HepG2 (cell line): ENCODE results near the gene PXMP4. TPM values are rescaled to one million over a fixed set of nuclear protein-coding genes. Genes with fewer than 3 reads are reported as not detected.

Source experiments
- ARNT ChIP-seq: fragments of 450-650 bp; IDR thresholded peaks from 2 replicates; pipeline ENCODE4 v1.6.1; 2017
- ARNTL ChIP-seq: sonication (generic); formaldehyde crosslinking; IDR thresholded peaks from 2 replicates; pipeline ENCODE4 v1.4.0; 2020; ENCODE audit warnings: mild to moderate bottlenecking, missing genetic modification reagents
- ELK4 ChIP-seq: sonication (generic); formaldehyde crosslinking; IDR thresholded peaks from 2 replicates; pipeline ENCODE4 v1.9.0; 2021; ENCODE audit warnings: missing genetic modification reagents, borderline replicate concordance
- ETS1 ChIP-seq: sonication (generic); formaldehyde crosslinking; IDR thresholded peaks from 2 replicates; pipeline ENCODE4 v1.4.0; 2020; ENCODE audit warnings: missing genetic modification reagents
- HMGXB4 ChIP-seq, 2 experiments: sonication (generic) in 1 of 2; formaldehyde crosslinking in 1 of 2; IDR thresholded peaks; 2 replicates each; pipeline versions ENCODE4 v1.4.0 to v1.6.1; 2018 to 2020; ENCODE audit warnings: missing genetic modification reagents in 2 of 2, borderline replicate concordance in 1 of 2, low read depth in 1 of 2, mild to moderate bottlenecking in 1 of 2, missing biosample characterization in 1 of 2
- JUND ChIP-seq: sonication (generic); formaldehyde crosslinking; IDR thresholded peaks from 2 replicates; pipeline ENCODE4 v1.8.0; 2022; ENCODE audit warnings: mild to moderate bottlenecking, missing genetic modification reagents
- KAT2B ChIP-seq: fragments of 150-350 bp; IDR thresholded peaks from 2 replicates; pipeline ENCODE4 v1.6.1; 2014; ENCODE audit warnings: low read depth, low read length, borderline replicate concordance
- MTERF4 ChIP-seq: sonication (generic); formaldehyde crosslinking; IDR thresholded peaks from 2 replicates; pipeline ENCODE4 v1.8.0; 2023; ENCODE audit warnings: mild to moderate bottlenecking, missing genetic modification reagents
- NFKBIZ ChIP-seq: IDR thresholded peaks from 2 replicates; pipeline ENCODE4 v1.6.1; 2018; ENCODE audit warnings: missing genetic modification reagents, missing compliant biosample characterization
- PHF21A ChIP-seq: sonication (generic); formaldehyde crosslinking; IDR thresholded peaks from 2 replicates; pipeline ENCODE4 v1.5.0; 2020; ENCODE audit warnings: mild to moderate bottlenecking, missing genetic modification reagents
- TEAD2 ChIP-seq: sonication (generic); formaldehyde crosslinking; IDR thresholded peaks from 2 replicates; pipeline ENCODE4 v1.9.0; 2021; ENCODE audit warnings: missing genetic modification reagents
- TERF1 ChIP-seq: sonication (generic); formaldehyde crosslinking; IDR thresholded peaks from 2 replicates; pipeline ENCODE4 v1.8.0; 2022; ENCODE audit warnings: mild to moderate bottlenecking, missing genetic modification reagents, moderate library complexity
- ZBTB8A ChIP-seq: sonication (generic); formaldehyde crosslinking; IDR thresholded peaks from 2 replicates; pipeline ENCODE4 v1.4.0; 2020; ENCODE audit warnings: mild to moderate bottlenecking, low read depth, missing genetic modification reagents, borderline replicate concordance
- ZMAT3 ChIP-seq: sonication (generic); formaldehyde crosslinking; conservative IDR thresholded peaks from 2 replicates; pipeline ENCODE4 v1.7.0; 2021; ENCODE audit warnings: missing genetic modification reagents
- ZNF234 ChIP-seq: sonication (generic); formaldehyde crosslinking; conservative IDR thresholded peaks from 2 replicates; pipeline ENCODE4 v1.5.1; 2020; ENCODE audit warnings: mild to moderate bottlenecking, missing genetic modification reagents
- ZNF432 ChIP-seq: sonication (generic); formaldehyde crosslinking; IDR thresholded peaks from 2 replicates; pipeline ENCODE4 v1.5.0; 2020; ENCODE audit warnings: missing genetic modification reagents, mild to moderate bottlenecking, borderline replicate concordance
- ZNF691 ChIP-seq: sonication (generic); formaldehyde crosslinking; IDR thresholded peaks from 2 replicates; pipeline ENCODE4 v1.4.0; 2020; ENCODE audit warnings: missing genetic modification reagents, low read depth, mild to moderate bottlenecking, borderline replicate concordance
- ZNF7 ChIP-seq: IDR thresholded peaks from 2 replicates; pipeline ENCODE4 v1.6.1; 2016; ENCODE audit warnings: missing biosample characterization, missing genetic modification reagents
- ZNF784 ChIP-seq: sonication (generic); formaldehyde crosslinking; IDR thresholded peaks from 2 replicates; pipeline ENCODE4 v1.5.1; 2020; ENCODE audit warnings: missing genetic modification reagents, mild to moderate bottlenecking, borderline replicate concordance
- polyA plus RNA-seq, 8 experiments: library from polyadenylated mRNA; depleted of rRNA in 3 of 8; stranded (reverse) in 7 of 8; unstranded in 1 of 8; fragments of >200 nt; fragmentation: Illumina TruSeq in 4 of 8; extraction: Trizol in 4 of 8; gene quantifications; 2 replicates each; pipeline versions ENCODE4 v1.2.1 to v1.2.3, GENCODE V29; 2011 to 2016; ENCODE audit warnings: low read depth in 4 of 8, missing spikeins in 1 of 8, mixed read lengths in 1 of 8; ENCODE audit not compliant: insufficient read depth in 1 of 8
- total RNA-seq, 5 experiments: library from RNA; depleted of rRNA; stranded (reverse); fragments of >200 nt; fragmentation: Illumina TruSeq; extraction: Trizol; gene quantifications; 2 replicates each; pipeline ENCODE4 v1.2.3, GENCODE V29; 2016; ENCODE audit warnings: low read depth in 1 of 5

PXMP4 gene
- total and polyA plus RNA-seq, 2 of the 13 experiments (the other 11 are each of a cell fraction or from before 2014, with no cell fraction given): not detected

DNA sequence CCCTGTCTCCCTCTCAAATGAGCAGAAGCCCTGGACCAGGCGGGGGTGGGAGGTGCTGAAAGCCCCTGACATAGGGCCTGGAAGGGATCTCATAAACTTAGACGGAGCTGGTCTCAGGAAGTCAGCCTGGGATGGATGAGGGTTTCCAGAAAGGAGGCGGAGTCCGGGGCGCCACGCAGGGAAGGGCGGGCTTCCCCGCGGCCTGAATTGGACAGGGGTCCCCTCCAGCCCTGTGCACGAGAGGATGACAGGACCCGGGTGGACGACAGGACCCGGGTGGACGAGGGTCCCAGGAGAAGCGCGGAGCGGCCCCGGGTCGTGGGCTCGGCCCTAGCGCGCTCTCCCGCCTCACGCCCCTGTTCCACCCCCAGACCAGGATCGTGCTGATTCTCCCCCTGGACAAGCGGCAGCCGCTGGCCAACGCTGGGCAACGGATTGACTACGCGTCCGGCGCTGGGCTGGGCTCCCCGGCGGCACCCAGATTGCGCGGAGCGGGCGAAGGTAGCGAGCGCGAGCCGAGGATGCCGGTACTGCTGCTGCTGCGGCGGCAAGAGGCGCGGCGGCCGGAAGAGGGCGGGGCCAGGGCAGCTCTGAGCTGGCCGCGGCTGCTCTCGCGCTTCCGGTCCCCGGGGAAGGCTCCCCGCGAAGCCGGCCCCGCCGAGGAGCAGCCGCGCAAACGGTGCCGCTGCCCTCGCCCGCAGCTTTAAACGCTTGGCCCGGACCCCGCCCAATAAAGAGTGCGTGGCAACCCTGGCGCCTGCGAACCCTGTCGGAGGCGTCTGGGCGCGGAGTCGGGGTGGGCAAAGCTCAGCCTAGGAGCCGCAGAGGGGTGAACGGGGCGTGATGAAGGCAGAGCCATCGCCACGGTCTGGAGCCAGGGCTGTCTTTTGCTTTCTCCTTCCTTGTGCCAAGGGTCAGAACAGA is 56.7 kb downstream of the PXMP4 start (continued):
- TF ChIP-seq ZBTB8A (CRISPR knock-in tag) (no peak), ZNF7 (no peak), ZNF784 (CRISPR knock-in tag) (peak; percentile 86; the same call in 1 of the 2 replicates), PHF21A (CRISPR knock-in tag) (peak; percentile 89), HMGXB4 (CRISPR knock-in tag; IDR thresholded peaks at IDR 0.05; ENCODE audit: borderline replicate concordance in 1 of 2, low read depth in 1 of 2) (peak; percentile 81 to 88), TERF1 (CRISPR knock-in tag) (peak; percentile 87), ZNF691 (peak; percentile 54; the same call in 1 of the 2 replicates), ZNF234 (CRISPR knock-in tag) (peak; percentile 62; the same call in 1 of the 2 replicates), ETS1 (CRISPR knock-in tag) (peak; percentile 87), ZMAT3 (CRISPR knock-in tag) (peak; percentile 96), TEAD2 (CRISPR knock-in tag) (no peak), JUND (CRISPR knock-in tag) (peak; percentile 69), ELK4 (CRISPR knock-in tag) (peak; percentile 51; the same call in 1 of the 2 replicates), ARNT (no peak), KAT2B (no peak), MTERF4 (CRISPR knock-in tag) (peak; percentile 50), ARNTL (CRISPR knock-in tag) (0 out of 2 replicates have a peak, but pooled peaks have one; percentile 55), NFKBIZ (CRISPR knock-in tag) (0 out of 2 replicates have a peak, but pooled peaks have one; percentile 11), ZNF432 (0 out of 2 replicates have a peak, but pooled peaks have one; percentile 82)
